Neural cell (in vitro differentiated cells): ENCODE results near the gene ABCA12. TPM values are rescaled to one million over a fixed set of nuclear protein-coding genes. Genes with fewer than 3 reads are reported as not detected.

Experiments
- H2AFZ ChIP-seq: fragments of 200-600, 300-800 bp; sonication (generic), shearing (Covaris generic); 2 replicates; pipeline ENCODE4 v1.6.0; 2014; ENCODE audit warnings: low read depth, mild to moderate bottlenecking, antibody characterized with exemption, low read length, moderate library complexity
- H3F3A ChIP-seq: fragments of 200-600 bp; shearing (Covaris generic); 2 replicates; pipeline ENCODE4 v1.6.1; 2016; ENCODE audit warnings: mild to moderate bottlenecking, moderate library complexity, mixed read lengths, antibody characterized with exemption, low read length; ENCODE audit not compliant: insufficient read depth, poor library complexity, severe bottlenecking
- H3K27ac ChIP-seq: fragments of 200-600, 300-800 bp; sonication (generic), shearing (Covaris generic); 2 replicates; pipeline ENCODE4 v1.5.1; 2014; ENCODE audit warnings: mild to moderate bottlenecking, low read length, moderate library complexity
- H3K27me3 ChIP-seq: fragments of 300-800, 200-600 bp; sonication (generic), shearing (Covaris generic); 2 replicates; pipeline ENCODE4 v1.6.0; 2014; ENCODE audit warnings: mild to moderate bottlenecking, low read depth, low read length, moderate library complexity; ENCODE audit not compliant: insufficient read depth
- H3K36me3 ChIP-seq: fragments of 300-800, 200-600 bp; sonication (generic), shearing (Covaris generic); 2 replicates; pipeline ENCODE4 v1.5.1; 2014; ENCODE audit warnings: mild to moderate bottlenecking, antibody characterized with exemption, low read length, moderate library complexity; ENCODE audit not compliant: insufficient read depth
- H3K4me2 ChIP-seq: fragments of 300-800, 200-600 bp; sonication (generic), shearing (Covaris generic); 2 replicates; pipeline ENCODE4 v1.6.0; 2014; ENCODE audit warnings: mild to moderate bottlenecking, low read length
- H3K4me3 ChIP-seq: fragments of 300-800, 200-600 bp; sonication (generic), shearing (Covaris generic); 2 replicates; pipeline ENCODE4 v1.5.1; 2014; ENCODE audit warnings: mild to moderate bottlenecking, low read length, moderate library complexity
- H3K79me2 ChIP-seq: fragments of 200-600 bp; shearing (Covaris generic); replicated peaks from 2 replicates; pipeline ENCODE4 v1.6.0; 2014; ENCODE audit warnings: mild to moderate bottlenecking, low read length, moderate library complexity; ENCODE audit not compliant: insufficient read depth
- H3K9ac ChIP-seq: fragments of 300-800, 200-600 bp; sonication (generic), shearing (Covaris generic); 2 replicates; pipeline ENCODE4 v1.6.1; 2016; ENCODE audit warnings: mild to moderate bottlenecking, low read length, mixed read lengths
- H3K9me2 ChIP-seq: fragments of 200-600 bp; shearing (Covaris generic); 2 replicates; pipeline ENCODE4 v1.6.1; 2016; ENCODE audit warnings: mild to moderate bottlenecking, low read length, mixed read lengths; ENCODE audit not compliant: insufficient read depth
- H3K9me3 ChIP-seq: fragments of 200-600, 300-800 bp; sonication (generic), shearing (Covaris generic); 2 replicates; pipeline ENCODE4 v1.6.1; 2016; ENCODE audit warnings: mild to moderate bottlenecking, mixed run types, low read length, moderate library complexity, mixed read lengths
- H4K20me1 ChIP-seq: fragments of 200-600 bp; shearing (Covaris generic); 2 replicates; pipeline ENCODE4 v1.6.1; 2016; ENCODE audit warnings: mild to moderate bottlenecking, mixed run types; ENCODE audit not compliant: insufficient read depth
- EP300 ChIP-seq: fragments of 450-650 bp; conservative IDR thresholded peaks from 2 replicates; pipeline ENCODE4 v1.6.1; 2014; ENCODE audit warnings: antibody characterized with exemption, mild to moderate bottlenecking, moderate library complexity; ENCODE audit not compliant: poor library complexity, severe bottlenecking
- EZH2 ChIP-seq: fragments of 200-600, 300-800 bp; shearing (Covaris generic), sonication (generic); IDR thresholded peaks from 2 replicates; pipeline ENCODE4 v1.6.1; 2014; ENCODE audit warnings: antibody characterized with exemption, low read length, borderline replicate concordance, mild to moderate bottlenecking; ENCODE audit not compliant: insufficient read depth, poor library complexity, severe bottlenecking
- MXI1 ChIP-seq: fragments of 450-650 bp; conservative IDR thresholded peaks from 2 replicates; pipeline ENCODE4 v1.6.1; 2014; ENCODE audit warnings: antibody characterized with exemption, mild to moderate bottlenecking; ENCODE audit not compliant: poor library complexity, severe bottlenecking
- POLR2AphosphoS5 ChIP-seq: IDR thresholded peaks from 2 replicates; pipeline ENCODE4 v1.6.1; 2012
- RAD21 ChIP-seq: fragments of 450-650 bp; conservative IDR thresholded peaks from 2 replicates; pipeline ENCODE4 v1.6.1; 2014; ENCODE audit warnings: antibody characterized with exemption, mild to moderate bottlenecking, moderate library complexity
- SMC3 ChIP-seq: fragments of 450-650 bp; conservative IDR thresholded peaks from 2 replicates; pipeline ENCODE4 v1.6.1; 2014; ENCODE audit warnings: antibody characterized with exemption, mild to moderate bottlenecking, moderate library complexity; ENCODE audit not compliant: poor library complexity
- TAF1 ChIP-seq: IDR thresholded peaks from 2 replicates; pipeline ENCODE4 v1.6.1; 2012; ENCODE audit warnings: low read depth
- polyA plus RNA-seq: library from polyadenylated mRNA; depleted of rRNA; stranded (reverse); fragments of >200 nt; gene quantifications from 2 replicates; pipeline ENCODE4 v1.2.3, GENCODE V29; 2014
- TF ChIP-seq, protein P1 (sequence below): fragments of 450-650 bp; IDR thresholded peaks from 2 replicates; pipeline ENCODE4 v1.5.1; 2014; ENCODE audit warnings: antibody characterized with exemption, mild to moderate bottlenecking, moderate library complexity; ENCODE audit not compliant: poor library complexity, severe bottlenecking
- TF ChIP-seq, protein P2 (sequence below): IDR thresholded peaks from 2 replicates; pipeline ENCODE4 v1.6.1; 2012; ENCODE audit warnings: borderline replicate concordance

The ABCA12 gene
- polyA plus RNA-seq, 1 donor from 2014 or later = not detected

DNA sequence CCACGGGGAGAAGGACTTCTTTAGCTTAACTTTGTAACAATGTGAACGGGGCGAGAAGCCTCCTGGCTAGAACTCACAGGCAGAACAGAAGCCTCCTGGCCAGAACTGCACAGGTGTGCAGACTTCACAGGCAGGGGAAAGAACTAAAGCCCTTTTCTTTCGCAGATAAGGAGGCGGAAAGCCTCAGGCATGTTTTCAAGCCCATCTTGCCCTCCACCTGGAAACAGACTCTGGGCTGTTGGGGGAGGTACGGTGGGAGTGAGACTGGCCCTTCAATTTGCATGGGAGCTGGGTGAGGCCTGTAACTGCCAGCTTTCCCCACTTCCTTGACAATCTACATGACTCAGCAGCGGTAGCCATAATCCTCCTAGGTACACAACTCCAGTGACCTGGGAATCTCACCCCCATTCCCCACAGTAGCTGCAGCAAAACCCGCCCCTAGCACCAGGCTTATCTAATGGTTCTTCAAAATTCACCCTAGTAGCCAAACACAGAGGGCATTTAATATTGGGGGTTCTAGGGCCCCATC is 22.9 kb upstream of the ABCA12 start:
- no peaks in the 10 kb centered on the region for H3K9me3 ChIP-seq
- H3F3A ChIP-seq = no peaks in the 10 kb centered on the region
- no peaks in the 10 kb centered on the region for H3K79me2 ChIP-seq
- no peak overlapping the region for H3K4me3 ChIP-seq
- no peak overlapping the region for H3K27ac ChIP-seq
- H3K27me3 ChIP-seq = no peaks in the 10 kb centered on the region
- H4K20me1 ChIP-seq = no peaks in the 10 kb centered on the region
- H3K9me2 ChIP-seq = no peaks in the 10 kb centered on the region
- H3K36me3 ChIP-seq = no peaks in the 10 kb centered on the region
- no peak overlapping the region for H2AFZ ChIP-seq
- no peak overlapping the region for H3K9ac ChIP-seq
- no peak overlapping the region for H3K4me2 ChIP-seq
- no peak for TF ChIP-seq EP300
- no peak for TF ChIP-seq SMC3
- TF ChIP-seq, protein P1, sequence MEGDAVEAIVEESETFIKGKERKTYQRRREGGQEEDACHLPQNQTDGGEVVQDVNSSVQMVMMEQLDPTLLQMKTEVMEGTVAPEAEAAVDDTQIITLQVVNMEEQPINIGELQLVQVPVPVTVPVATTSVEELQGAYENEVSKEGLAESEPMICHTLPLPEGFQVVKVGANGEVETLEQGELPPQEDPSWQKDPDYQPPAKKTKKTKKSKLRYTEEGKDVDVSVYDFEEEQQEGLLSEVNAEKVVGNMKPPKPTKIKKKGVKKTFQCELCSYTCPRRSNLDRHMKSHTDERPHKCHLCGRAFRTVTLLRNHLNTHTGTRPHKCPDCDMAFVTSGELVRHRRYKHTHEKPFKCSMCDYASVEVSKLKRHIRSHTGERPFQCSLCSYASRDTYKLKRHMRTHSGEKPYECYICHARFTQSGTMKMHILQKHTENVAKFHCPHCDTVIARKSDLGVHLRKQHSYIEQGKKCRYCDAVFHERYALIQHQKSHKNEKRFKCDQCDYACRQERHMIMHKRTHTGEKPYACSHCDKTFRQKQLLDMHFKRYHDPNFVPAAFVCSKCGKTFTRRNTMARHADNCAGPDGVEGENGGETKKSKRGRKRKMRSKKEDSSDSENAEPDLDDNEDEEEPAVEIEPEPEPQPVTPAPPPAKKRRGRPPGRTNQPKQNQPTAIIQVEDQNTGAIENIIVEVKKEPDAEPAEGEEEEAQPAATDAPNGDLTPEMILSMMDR = no peak
- no peak for TF ChIP-seq MXI1
- TF ChIP-seq POLR2AphosphoS5 = no peak
- TF ChIP-seq, protein P2, sequence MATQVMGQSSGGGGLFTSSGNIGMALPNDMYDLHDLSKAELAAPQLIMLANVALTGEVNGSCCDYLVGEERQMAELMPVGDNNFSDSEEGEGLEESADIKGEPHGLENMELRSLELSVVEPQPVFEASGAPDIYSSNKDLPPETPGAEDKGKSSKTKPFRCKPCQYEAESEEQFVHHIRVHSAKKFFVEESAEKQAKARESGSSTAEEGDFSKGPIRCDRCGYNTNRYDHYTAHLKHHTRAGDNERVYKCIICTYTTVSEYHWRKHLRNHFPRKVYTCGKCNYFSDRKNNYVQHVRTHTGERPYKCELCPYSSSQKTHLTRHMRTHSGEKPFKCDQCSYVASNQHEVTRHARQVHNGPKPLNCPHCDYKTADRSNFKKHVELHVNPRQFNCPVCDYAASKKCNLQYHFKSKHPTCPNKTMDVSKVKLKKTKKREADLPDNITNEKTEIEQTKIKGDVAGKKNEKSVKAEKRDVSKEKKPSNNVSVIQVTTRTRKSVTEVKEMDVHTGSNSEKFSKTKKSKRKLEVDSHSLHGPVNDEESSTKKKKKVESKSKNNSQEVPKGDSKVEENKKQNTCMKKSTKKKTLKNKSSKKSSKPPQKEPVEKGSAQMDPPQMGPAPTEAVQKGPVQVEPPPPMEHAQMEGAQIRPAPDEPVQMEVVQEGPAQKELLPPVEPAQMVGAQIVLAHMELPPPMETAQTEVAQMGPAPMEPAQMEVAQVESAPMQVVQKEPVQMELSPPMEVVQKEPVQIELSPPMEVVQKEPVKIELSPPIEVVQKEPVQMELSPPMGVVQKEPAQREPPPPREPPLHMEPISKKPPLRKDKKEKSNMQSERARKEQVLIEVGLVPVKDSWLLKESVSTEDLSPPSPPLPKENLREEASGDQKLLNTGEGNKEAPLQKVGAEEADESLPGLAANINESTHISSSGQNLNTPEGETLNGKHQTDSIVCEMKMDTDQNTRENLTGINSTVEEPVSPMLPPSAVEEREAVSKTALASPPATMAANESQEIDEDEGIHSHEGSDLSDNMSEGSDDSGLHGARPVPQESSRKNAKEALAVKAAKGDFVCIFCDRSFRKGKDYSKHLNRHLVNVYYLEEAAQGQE = no peak
- no peak for TF ChIP-seq EZH2
- no peak for TF ChIP-seq RAD21
- TF ChIP-seq TAF1 = no peak

DNA sequence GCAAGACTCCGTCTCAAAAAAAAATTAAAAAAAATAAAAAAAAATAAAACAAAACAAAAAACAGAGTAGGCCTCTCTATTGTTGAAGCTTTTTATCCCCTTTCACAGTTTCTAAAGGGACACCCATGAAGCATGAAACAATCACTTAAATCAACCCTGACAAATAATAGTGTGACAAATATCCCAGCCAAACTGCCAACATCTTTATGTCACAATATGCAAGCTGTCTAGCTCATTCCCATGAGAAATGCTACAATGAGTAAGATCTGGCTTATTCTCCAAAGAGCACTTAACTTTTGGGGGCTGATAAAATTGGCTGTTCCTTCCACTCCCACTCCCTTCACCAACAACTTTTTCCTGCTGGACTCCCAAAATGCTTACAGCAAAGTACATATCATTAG is 21.7 kb upstream of the ABCA12 start:
- TF ChIP-seq RAD21 (no peak), SMC3 (no peak), EP300 (no peak), TAF1 (no peak), MXI1 (no peak), POLR2AphosphoS5 (no peak), EZH2 (no peak)
- TF ChIP-seq, protein P1 = no peak
- TF ChIP-seq, protein P2 = no peak
- no peaks in the 10 kb centered on the region for H3K79me2 ChIP-seq
- no peak overlapping the region for H2AFZ ChIP-seq
- H3K9ac ChIP-seq = no peak overlapping the region
- no peaks in the 10 kb centered on the region for H3K27me3 ChIP-seq
- H3F3A ChIP-seq = no peaks in the 10 kb centered on the region
- no peak overlapping the region for H3K4me2 ChIP-seq
- no peaks in the 10 kb centered on the region for H3K9me3 ChIP-seq
- no peaks in the 10 kb centered on the region for H3K9me2 ChIP-seq
- H3K4me3 ChIP-seq = no peak overlapping the region
- H3K27ac ChIP-seq = no peak overlapping the region
- no peaks in the 10 kb centered on the region for H3K36me3 ChIP-seq
- no peaks in the 10 kb centered on the region for H4K20me1 ChIP-seq
